D721Med (cell line): ENCODE results near the gene TUBB.

ENCODE experiments used
- DNase-seq: peaks from one replicate; pipeline ENCODE4 v3.0.0; 2011; ENCODE audit warnings: low spot score; ENCODE audit not compliant: insufficient read length
- FAIRE-seq: peaks from 2 replicates; lab custom pipeline; 2011; peaks lifted over from hg19 to GRCh38; lab: Jason Lieb, UNC
- TF ChIP-seq, protein P1 (sequence below): IDR thresholded peaks from 2 replicates; pipeline ENCODE4 v1.5.1; 2012; ENCODE audit warnings: mild to moderate bottlenecking, control low read depth; ENCODE audit not compliant: insufficient read depth; ENCODE audit errors: missing control alignments

TUBB gene

DNA sequence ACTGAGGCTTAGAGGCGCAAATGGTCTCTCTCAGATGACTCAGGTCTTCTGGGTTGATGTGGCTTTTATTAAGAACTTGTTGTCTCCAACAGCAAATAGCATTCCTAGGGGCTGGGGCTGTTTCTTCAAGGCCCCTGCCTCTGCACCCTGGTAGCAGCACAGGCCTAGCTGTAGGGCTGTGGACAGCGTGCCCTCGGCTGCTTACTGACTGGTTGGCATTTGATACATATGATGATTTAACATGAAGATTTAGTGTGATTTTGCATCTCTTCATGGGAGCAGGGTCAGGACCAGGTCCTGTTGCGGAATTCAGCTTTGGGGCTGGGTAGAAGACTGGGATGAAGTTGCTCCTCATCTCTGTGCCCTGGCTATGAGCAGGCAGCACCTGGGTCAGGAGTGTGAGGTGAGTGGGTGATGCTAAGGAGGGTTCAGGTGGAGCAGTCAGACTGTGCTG lies 48.5 kb downstream of the TUBB start:
- TF ChIP-seq, protein P1, sequence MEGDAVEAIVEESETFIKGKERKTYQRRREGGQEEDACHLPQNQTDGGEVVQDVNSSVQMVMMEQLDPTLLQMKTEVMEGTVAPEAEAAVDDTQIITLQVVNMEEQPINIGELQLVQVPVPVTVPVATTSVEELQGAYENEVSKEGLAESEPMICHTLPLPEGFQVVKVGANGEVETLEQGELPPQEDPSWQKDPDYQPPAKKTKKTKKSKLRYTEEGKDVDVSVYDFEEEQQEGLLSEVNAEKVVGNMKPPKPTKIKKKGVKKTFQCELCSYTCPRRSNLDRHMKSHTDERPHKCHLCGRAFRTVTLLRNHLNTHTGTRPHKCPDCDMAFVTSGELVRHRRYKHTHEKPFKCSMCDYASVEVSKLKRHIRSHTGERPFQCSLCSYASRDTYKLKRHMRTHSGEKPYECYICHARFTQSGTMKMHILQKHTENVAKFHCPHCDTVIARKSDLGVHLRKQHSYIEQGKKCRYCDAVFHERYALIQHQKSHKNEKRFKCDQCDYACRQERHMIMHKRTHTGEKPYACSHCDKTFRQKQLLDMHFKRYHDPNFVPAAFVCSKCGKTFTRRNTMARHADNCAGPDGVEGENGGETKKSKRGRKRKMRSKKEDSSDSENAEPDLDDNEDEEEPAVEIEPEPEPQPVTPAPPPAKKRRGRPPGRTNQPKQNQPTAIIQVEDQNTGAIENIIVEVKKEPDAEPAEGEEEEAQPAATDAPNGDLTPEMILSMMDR, result no peak
- DNase-seq, result no peak
- FAIRE-seq, result no peak

DNA sequence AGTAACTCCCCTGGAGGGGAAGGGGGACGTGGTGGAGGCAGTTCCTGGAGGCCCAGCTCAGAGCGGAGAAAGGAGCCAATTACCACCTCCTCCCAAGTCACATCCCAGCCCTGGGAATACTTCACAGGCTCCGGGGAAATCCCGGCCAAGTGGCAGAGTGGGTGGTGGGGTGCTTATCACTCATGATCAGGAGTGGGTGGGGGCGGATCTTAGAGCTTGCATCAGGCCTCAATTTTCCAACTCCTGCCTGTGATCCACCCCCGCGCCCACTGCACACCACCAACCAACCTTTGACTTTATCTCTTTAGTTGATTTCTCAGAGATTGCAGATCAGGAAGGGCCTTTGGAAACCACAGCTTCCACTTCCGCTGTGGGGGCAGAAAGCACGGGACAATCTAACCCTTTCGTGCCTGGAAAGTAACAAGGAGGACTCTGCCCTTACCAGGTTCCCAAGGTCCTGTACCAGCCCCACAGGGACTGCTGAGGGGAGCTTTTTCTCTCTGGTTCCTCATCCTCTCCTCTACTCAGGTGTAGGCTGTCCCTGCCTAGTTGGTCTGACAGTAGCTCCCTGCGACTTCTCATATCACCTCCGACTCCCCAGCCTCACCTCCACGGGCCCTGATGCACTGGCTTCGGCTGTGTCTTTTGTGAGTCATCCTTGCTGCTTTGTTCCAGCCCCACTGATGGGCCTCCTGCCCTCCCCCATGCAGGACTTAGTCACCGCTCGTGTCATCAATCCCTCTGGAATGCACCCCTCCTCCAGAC lies 49.1 kb downstream of the TUBB start:
- TF ChIP-seq, protein P1, result no peak
- FAIRE-seq (no peak), DNase-seq (no peak)

DNA sequence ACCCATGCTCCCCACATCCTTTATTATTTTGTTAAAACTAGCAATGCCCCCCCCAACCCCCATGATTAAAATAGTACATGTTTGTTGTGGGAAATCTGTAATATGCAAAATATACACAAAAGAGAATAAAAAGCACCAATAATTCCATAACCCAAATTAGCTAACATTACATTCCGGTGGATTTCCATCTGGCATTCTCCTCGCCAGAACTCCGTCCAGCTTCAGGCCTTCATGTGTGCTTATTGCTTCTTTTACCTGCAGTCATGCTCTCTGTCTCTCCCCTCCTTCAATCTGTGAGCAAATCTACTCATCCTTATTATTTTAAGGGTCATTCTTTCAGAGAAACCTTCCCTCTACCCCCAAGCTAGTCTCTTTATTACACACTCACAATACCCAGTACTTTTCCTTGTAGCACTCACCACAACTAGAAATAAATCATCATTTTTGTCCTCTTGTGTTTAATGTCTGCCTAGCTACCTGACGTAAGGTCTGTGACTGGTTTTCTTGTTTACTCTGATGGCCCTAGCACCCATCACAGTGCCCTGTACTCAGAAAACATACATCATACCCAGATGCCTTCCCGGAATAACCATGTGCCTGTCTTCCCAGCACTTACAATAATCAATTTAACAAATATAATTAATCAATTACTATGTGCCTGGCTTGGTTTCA lies 49.8 kb downstream of the TUBB start:
- TF ChIP-seq, protein P1, result no peak
- no peak for DNase-seq
- FAIRE-seq, result no peak

DNA sequence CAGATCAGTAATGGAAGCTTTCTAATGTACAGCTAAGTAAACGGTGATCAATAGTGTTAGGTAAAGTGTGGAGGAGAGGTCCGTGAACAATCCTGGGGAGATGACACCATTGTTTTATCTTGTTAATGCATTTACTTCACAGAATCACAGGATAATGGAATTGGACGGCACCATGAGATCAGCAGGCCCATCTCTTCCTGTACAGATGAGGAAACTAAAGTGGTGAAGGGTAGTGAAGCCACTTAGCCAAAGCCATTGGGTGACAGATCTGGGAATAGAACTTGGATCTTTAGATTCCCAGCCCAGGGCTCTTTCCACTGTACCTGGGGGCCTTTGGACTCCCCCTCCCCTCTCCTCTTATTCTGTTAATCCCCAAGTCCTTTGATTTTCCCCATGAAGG lies 50.4 kb downstream of the TUBB start:
- FAIRE-seq, result no peak
- TF ChIP-seq, protein P1, result no peak
- no peak for DNase-seq

DNA sequence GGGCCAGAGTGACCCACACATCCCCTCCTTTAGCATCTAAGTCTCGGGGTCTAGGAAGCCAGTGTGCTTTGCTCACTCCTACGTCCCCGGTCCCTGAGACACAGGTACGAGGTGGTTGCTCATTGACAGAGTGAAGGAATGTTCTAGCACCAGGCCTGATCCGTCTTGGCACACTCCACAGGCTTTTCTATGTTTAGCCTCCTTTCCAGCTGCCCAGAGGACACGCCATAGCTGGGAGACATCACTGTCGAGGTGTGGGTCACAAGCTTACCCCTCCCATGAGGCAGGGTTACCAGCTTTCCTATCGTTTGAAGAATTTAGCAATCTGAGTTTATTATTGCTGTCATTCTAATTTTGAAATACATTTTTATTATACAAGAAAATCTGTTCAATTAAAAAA lies 54.5 kb downstream of the TUBB start:
- no peak for DNase-seq
- TF ChIP-seq, protein P1, result no peak
- FAIRE-seq, result no peak
